GM18951 (cell line): ENCODE results near the gene THRA.

Experiments used
- POLR2A ChIP-seq: IDR thresholded peaks from 4 replicates; pipeline ENCODE4 v1.6.1; 2011; ENCODE audit warnings: mild to moderate bottlenecking; ENCODE audit not compliant: insufficient read length, insufficient read depth; ENCODE audit errors: extremely low read depth
- in situ Hi-C: fragments of 300-500 bp; cut with MboI; formaldehyde crosslinking; loops from one replicate; pipeline ENCODE4 v1.12.0; 2022; ENCODE audit warnings: low sequenced_read_pairs, mixed read lengths, inconsistent platforms; ENCODE audit not compliant: unreplicated experiment

Gene THRA

GRCh38 chr17:40072040-40072734 lies 9.4 kb downstream of the THRA start:
- in situ Hi-C loops, result no loop called here
- no peak for TF ChIP-seq POLR2A

GRCh38 chr17:40072735-40073346 lies 10.1 kb downstream of the THRA start:
- in situ Hi-C loops, result no loop called here
- TF ChIP-seq POLR2A, result no peak

DNA sequence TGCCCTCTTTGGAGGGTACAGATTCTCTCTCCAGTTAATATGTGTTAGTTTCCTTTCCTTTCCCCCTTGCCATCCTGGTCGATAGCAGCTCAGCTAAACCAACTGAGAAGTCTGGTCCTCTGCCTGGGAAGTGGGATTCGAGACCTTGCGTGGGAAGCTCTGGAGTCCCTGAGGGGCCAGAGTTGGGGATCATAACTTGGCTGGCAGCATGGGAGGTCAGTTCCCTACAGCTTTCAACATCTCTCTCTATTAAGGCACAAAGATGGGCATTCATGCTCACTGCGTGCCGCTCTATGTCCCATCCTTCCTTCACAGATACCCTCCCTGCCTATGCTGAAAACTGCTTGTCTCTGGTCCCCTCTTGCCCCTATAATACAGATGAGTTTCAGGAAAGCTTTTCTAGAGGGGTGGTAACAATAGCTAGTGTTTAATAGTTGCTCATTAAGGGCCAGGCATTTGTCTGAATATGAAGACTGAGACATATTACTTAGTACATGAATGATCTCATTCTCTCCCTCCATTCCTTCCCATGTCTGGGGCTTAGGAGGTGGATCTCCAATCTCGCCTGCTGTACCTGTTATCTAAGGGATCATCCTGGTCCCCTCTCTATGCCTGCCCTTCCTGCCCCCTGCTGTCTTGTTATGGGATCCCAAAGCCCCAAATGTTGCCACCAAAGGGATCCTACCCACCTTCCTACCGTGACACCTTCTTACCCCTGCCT lies 10.8 kb downstream of the THRA start:
- no peak for TF ChIP-seq POLR2A
- in situ Hi-C loops, result no loop called here

DNA sequence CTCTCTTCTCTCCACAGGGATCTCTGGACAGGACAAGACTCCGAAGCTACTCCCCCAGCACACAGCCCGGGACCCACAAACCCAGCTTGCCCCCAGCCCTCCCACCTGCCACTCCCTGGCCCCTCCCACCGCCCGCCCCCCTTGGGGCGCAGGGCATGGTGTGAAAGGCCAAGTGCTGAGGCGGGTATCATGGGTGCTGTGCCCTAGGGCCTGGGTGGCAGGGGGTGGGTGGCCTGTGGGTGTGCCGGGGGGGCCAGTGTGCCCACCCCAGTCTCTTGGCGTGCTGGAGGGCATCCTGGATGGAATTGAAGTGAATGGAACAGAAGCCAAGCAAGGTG lies 11.4 kb downstream of the THRA start:
- in situ Hi-C loops, result no loop called here
- TF ChIP-seq POLR2A, result no peak

- TF ChIP-seq POLR2A, result no peak
- in situ Hi-C loops, result no loop called here
Measured at GRCh38 chr17:40074871-40075200, 12.1 kb downstream of the THRA start.

GRCh38 chr17:40075201-40075941 lies 12.6 kb downstream of the THRA start:
- TF ChIP-seq POLR2A, result no peak
- in situ Hi-C loops, result no loop called here

- TF ChIP-seq POLR2A, result no peak
- in situ Hi-C loops, result no loop called here
Measured at GRCh38 chr17:40075942-40076498, 13.3 kb downstream of the THRA start.

- in situ Hi-C loops, result no loop called here
- no peak for TF ChIP-seq POLR2A
Measured at GRCh38 chr17:40076591-40076990, 13.8 kb downstream of the THRA start.

DNA sequence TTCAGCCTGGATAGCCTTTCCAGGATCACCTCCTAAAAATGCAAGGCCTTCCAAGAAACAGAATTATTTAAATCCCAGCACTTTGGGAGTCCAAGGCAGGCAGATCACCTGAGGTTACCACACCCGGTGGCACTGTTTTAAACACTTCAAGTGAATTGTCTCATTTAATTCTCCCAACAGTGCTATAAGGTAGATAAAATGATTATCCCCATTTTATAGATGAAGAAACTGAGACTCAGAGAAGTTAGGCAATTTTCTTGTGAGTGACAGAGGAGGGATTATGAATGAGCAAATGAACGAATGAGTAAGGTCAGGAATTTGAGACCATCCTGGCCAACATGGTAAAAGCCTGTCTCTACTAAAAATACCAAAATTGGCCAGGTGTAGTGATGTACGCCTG lies 16.8 kb downstream of the THRA start:
- TF ChIP-seq POLR2A, result no peak
- in situ Hi-C loops, result no loop called here

DNA sequence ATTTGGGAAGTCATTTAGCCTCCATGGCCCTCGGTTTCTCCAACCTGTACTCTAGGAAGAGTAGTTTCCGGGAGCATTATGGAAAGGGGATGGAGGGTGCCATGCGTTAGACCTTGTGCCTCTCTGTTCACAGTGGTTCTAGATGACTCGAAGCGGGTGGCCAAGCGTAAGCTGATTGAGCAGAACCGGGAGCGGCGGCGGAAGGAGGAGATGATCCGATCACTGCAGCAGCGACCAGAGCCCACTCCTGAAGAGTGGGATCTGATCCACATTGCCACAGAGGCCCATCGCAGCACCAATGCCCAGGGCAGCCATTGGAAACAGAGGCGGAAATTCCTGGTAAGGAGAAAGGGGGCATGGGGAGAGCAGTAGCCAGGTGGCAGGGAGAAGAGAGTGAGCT lies 21.7 kb downstream of the THRA start:
- in situ Hi-C loops, result no loop called here
- TF ChIP-seq POLR2A, result no peak

DNA sequence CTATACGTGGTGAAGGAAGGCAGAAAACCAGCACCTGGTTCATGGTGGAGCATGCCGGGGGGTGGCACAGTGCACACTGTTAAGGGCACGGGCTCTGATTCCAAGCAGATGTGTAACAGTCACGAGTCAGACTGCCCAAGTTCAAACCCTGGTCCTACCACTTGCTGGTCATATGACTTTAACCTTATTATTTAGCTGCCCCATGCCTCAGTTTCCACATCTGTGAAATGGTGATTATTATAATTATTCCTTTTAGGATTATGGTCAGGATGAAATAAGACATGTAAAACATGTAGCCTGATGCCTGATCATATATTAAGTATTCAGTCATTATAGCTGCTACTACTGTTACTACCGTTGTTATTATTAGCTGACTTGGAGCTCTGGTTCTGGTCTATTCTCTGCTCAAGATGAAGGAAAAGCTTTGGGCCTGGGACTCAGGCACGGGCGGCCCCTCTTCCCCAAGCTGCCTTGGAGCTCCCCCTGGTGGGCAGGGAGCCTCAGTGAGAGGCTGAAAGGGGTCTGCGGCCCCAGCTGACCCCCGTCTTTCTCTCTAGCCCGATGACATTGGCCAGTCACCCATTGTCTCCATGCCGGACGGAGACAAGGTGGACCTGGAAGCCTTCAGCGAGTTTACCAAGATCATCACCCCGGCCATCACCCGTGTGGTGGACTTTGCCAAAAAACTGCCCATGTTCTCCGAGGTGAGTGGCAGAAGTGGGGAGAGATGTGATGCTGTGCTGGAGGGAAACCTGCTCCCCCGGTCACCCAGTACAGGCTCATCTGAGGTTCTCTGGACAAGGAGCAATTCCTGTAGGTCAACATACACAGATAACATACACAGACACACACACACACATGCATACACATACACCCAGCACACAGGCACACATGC lies 23.6 kb downstream of the THRA start:
- in situ Hi-C loops, result no loop called here
- TF ChIP-seq POLR2A, result no peak

- in situ Hi-C loops, result no loop called here
- TF ChIP-seq POLR2A, result no peak
Measured at GRCh38 chr17:40087049-40087794, 24.5 kb downstream of the THRA start.
